ENCODE results near the gene CERS2. TPM values are rescaled to one million over a fixed set of nuclear protein-coding genes. Genes with fewer than 3 reads are reported as not detected.
A peak's percentile ranks its signal among the peaks of the same experiment; 100 is the strongest.

The CERS2 gene
- polyA plus RNA-seq, 1 donor: 65.9 TPM

DNA sequence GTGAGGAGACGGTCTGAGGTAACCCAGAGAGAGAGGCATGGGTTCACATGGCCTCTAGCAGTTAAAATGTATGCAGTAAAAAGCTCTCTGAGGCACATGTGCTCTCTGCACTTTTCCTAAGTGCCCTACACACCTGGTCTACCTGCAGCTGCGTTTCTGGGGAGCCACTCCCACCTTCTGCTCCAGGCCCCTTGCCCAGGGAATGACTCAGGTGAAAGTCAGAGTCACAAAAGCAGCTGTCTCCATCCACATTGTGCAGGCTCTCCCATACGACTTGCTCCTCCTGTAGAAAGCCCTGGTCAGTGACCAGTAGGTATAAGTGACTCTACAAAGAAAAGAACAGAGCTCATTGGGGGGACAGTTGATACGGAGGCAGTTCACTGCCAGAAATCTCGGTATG, 23.3 kb upstream of the CERS2 start:
- no peak for DNase-seq (ENCODE audit: low read depth)

DNA sequence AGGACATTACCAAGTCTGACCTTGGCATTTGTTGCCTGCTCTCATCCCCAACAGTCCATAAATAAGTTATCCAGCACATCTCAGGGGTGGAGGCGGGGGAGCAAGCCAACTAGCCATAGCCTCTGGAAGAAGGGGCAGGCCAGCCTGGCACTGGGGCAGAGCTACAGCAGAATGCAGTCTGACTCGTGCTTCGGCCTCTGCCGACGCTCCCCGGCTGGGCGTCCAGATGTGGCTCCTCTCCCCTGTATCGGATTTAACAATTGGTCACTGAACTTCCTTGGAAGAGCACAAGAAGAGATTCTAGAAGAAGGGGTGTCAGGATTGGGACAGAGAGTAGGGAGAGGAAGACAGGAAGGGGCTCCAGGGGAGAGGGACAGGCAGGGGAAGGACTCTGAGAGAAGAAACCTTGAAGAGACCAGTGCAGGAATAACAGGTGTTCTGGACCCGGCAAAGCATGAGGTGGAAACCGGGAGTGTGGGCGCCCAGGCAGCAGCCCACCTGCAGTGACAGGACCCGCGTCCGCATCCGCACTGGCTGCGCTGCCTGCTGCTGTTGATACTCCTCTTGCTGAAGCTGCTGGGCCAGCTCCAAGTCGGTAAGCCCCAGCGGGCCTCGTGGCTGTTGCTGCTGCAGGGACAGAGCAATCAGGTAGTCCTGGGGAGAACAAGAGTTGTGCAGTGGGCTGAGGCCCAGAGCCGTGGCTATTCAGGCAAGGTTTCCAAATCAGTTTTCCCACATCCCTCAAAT, 22.7 kb upstream of the CERS2 start:
- no peak for DNase-seq (ENCODE audit: low read depth)

DNA sequence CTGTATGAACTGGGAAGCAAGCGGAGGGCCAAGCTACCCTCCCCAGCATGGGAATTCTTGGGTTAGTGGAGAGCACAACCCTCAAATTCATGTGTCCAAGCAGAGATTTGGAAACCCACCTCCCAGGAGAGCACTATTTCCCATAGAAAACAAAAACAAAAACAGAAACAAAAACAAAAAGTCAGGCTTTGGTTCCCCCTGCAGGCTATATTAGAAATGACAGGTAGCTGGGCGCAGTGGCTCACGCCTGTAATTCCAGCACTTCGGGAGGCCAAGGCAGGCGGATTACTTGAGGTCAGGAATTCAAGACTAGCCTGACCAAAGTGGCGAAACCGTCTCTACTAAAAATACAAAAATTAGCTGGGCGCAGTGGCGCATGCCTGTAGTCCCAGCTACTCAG, 21.3 kb upstream of the CERS2 start:
- no peak for DNase-seq (ENCODE audit: low read depth)

DNA sequence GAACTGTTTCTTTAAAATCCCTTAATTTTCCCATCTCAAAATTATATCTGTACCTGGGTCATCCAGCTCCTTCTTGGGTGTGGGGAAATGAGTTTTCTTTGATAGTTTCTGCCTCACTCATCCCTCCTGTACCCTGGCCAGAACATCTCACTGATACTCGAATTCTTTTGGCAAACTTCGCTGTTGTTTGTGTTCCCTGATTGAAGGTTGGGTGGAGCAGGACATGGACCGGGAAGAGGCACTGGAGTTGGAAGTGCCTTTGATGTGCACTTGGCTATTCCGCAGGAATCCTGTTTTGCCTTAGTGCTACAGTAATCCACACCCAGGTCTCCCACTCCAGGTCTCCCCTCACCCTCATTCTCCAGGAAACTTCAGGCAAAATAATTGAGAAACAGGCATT, 20.8 kb upstream of the CERS2 start:
- no peak for DNase-seq (ENCODE audit: low read depth)

DNA sequence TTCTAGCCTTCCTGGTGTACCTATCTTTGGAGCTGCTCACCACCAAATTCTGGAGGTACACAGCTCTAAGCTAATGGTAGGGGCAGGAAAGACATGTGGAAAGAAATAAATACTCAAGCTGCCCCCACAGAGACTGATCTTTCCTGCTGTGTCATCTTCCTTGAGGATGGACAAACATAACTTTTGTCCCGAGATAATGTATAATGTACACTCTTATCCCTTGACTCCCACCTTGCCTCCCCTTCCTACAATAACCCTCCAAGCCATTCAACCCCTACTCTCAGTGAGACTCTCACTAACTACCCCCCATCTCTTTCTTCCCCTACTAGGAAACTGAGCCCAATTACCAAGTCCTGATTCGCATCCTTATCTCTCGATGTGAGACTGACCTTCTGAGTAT, 19.6 kb upstream of the CERS2 start:
- DNase-seq (ENCODE audit: low read depth): no peak

DNA sequence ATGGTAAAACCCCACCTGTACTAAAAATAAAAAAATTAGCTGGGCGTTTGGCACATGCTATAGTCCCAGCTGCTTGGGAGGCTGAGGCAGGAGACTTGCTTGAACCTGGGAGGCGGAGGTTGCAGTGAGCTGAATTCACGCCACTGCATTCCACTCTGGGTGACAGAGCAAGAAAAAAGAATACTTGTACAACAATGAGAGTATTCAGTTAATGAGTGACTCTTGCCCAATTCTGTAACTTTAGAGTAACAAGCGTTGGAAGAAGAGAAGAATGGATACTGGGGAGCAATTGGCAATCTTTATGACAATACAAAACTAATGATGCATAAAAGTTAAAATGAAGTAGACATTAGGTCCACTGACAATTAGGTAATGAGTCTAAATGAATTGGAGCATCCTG, 18.0 kb upstream of the CERS2 start:
- no peak for DNase-seq (ENCODE audit: low read depth)

DNA sequence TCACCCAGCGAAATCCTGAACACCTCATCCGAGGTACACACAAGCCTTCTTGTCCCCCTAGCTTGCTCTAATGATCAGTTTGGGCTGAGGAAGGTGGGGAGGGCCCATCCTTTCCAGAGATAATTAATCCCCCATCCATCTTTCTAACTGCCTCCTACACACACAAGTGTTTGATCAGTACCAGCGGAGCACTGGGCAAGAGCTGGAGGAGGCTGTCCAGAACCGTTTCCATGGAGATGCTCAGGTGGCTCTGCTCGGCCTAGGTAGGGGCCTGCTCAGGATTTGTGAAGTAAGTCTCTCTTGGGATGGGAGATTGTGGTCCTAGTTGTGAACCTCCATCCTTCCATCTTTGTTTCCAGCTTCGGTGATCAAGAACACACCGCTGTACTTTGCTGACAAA, 13.3 kb upstream of the CERS2 start:
- no peak for DNase-seq (ENCODE audit: low read depth)

DNA sequence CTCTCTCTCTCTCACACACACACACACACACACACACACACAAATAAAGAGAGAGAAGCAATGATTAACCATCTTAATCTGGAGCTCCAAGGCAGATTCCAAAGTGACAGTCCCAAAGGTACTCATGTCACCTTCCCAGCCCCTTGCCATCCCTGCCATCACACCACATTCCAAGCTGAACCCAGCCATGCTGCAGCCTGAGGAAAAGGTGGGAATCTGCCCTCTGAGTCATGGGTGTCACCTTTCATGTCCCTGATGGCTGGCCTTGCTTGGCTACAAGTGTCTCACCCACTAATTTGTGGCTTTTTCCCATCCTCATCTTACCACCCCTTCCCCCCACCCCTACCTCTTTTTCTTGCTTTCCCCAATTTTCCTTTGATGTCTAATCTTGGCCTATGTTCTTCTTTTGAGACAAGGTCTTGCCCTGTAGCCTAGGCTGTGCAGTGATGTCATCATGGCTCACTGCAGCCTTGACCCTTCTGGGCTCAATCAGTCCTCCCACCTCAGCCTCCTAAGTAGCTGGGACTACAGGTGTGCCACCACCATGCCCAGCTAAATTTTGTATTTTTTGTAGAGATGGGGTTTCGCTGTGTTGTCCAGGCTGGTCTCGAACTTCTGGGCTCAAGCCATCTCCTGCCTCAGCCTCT, 10.7 kb upstream of the CERS2 start:
- DNase-seq (ENCODE audit: low read depth): no peak

DNA sequence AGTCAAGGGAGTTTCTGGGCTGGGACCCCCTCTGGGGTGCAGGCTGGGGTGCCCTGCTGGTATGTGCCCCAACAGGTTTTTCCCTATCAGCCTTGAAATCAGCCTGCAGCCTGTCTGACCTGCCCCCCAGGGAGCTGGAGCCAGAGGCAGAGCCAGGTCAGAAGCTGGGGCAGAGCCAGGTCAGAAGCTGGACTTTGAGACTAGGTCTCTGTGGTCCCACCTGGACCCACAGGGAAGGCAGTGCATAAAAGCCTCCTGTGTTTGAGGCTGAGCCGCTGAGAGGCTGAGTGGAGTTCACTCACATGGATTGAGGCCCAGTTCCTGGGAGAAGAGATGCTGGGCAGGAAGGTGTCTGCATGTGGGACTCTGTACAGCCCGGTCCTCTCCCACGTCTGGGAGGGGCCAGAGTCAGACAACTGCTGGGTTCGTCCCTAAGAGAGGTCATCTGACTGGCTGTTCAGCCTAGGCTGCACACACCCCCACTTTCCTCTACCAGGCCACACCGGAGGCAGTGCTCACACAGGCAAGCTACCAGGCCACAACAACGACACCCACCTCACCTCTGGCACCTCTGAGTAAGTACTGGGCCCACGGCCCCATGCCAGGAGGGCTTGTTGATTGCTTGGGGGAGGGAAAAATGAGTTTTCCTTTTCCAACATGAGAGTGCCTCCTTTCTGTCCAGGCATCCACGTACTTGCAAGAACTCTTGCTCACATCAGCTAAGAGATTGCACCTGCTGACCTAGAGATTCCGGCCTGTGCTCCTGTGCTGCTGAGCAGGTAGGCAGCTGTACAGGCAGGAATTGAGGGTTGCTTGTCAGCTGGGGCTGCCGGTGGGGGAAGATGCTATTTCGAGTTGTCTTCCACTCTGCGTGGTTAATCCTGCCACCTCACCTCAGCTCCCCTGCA, 7.4 kb upstream of the CERS2 start, which contains the start of gene ANXA9:
Gene ANXA9, plus strand, starts transcription at position 488 of the 908 bp plus-strand sequence. CDS start 814 bp downstream, outside the sequence.
- DNase-seq (ENCODE audit: low read depth): no peak

DNA sequence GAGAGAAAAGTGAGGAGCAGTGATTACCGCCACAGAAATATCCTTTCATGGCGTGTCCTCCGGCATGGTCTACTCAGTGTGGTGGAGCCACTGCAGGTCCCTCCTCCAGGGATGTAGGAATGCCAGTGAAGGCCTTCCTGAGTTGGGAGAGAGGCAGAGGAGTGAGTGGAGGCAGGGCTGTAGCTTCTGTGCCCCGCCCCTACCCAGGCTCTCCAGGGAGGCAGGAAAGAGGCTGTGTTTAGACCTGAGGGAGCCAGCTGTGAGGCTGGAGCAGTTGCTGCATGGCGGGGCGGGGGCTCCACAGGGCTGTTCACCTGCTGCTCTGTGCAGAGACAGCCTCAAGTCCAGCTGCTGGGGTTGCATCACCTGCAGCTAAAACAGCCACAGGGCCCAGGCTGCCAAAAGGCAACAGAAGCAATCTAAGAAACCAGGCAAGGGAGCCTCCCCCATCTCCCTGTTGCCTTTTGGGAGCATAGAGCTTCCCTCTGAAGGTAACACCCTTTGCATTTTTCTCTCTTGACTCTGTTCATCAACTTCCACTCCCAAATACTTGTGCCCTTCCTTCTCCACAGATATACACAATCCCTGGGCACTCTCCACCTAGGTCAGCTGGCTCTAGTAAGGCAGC, 6.7 kb upstream of the CERS2 start:
- DNase-seq (ENCODE audit: low read depth): no peak

DNA sequence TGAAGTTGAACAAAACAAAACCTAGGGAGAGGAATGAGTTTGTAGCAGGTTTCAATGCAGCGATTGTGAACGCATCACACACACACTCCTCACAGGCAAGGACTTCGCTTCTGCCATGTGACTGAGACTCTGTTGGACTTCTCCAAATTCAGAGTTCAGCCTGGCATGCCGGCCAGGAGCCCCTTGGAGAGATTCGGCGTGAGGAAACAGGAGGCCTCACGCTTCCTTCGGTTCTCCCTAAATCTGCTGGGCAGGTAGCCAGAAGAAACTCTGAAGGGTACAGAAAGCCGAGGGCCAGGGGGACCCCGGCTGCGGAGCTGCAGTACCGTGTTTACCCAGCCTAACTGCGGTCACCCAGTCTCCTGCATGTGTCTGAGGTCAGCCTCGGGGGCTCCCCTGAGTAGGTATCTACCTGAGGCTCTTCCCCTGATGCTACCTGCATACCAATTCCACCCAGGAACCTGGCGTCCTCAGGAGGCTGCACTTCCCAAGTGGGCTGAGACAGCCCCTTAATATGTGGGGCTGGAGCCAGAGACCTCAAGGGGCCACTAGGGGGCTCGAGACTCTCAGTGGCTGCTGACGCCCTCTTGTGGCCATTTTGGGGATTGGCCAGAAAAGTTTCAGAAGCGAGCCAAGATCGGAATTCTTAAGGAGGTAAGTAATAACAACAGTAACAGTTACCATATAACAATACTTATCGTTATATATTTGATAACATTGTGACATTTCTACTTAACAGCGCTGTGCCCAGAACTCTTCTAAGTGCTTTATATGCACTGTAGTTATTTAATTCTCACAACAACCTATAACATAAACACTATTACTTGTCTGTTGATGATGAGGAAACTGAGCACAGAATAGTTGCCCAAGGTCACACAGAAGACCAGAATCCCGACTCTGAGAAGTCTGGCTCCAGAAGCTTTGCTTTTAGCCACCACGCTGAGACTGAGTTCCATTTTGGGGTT, 4.7 kb upstream of the CERS2 start:
- DNase-seq (ENCODE audit: low read depth): peak; percentile 79

DNA sequence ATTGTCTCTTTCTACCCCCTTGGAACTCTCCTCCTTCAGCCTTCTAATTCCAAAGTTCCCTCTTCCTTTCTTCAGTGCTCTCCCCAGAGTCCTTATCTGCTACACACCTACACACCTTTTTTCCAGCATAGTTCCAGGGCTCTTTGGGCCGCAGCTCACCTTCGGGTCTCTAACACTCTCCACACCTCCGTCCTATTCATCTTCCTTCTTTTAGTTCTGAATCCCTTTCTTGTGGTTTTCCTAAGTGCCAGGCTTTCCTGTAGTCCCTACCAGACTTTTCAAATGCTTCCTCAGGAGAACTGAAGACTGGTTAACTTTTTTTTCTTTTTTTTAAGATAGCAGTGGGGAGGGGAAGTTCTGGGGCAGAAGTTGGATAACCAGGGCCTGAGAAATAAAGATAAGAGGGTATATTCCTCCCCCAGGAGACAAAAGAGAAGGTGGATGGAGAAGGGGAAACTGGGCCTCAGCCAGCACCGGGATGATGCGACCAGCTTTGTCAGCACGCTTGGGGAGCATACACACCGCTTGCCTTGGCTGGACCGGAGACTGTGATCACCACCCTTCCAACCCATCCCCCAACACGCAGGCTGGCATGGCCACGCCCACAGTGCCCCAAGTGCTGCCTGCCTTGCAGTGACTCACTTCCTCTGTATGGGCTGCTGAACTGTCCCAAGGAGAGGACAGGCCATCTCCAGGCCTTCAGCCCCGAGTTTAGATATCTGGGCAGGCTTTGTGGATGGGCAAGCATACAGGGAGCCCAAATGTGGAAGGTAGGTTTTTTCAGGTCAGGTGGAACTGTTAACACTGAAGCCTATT, 2.5 kb upstream of the CERS2 start:
- no peak for DNase-seq (ENCODE audit: low read depth)

DNA sequence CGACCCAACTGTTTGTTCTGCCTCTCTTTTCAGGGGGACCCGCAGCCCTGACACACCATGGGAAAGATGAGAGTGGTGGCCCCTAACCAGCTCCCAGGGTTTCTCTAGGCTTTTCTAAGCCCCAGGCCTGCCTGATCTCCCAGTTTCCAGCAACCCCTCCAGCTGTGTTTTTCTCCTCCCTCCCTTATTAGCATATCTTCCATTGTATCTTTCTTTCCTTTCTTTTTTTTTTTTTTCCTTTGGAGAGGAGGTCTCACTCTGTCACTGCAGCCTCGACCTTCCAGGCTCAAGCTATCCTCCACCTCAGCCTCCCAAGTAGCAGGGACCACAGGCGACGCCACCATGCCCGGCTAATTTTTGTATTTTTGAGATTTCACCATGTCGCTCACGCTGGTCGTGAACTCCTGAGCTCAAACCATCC, 1.8 kb upstream of the CERS2 start:
- DNase-seq (ENCODE audit: low read depth): no peak

DNA sequence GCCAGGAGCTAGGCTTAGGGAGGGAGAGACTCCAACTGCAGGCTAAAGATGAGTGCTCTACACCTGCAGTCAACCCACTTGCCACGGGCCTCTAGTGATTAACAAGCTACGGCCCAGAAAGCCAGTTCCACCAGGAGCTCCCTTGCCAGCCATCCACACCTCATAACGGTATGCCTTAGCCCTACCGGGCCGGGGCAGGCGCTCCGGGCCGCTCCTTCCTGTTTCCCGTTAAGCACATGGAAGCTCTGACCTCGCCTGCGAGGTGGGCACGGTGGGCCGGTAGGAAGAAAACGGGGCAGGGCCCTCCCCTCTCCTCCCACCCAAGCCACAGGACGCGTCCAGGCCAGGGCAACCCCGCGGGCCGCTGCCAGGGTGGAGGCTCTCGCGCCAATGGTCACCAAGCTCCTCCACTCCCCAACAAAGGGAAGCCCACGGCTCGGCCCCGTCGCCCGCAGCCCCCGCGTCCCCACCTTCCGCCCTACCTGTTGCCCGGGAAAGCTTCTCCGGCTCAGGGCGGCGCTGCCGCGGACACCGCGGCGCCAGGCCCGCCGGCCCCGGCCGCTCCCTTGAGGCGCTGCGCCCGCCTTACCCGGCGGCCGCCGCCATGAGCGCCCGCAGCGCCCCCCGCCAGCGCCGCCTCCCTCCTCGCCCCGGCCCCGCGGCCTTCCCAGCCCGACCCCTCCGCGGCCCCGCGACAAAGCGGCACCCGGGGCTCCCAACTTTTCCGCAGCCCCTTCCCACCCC, 627 bp downstream of the CERS2 start:
- DNase-seq (ENCODE audit: low read depth): no peak

DNA sequence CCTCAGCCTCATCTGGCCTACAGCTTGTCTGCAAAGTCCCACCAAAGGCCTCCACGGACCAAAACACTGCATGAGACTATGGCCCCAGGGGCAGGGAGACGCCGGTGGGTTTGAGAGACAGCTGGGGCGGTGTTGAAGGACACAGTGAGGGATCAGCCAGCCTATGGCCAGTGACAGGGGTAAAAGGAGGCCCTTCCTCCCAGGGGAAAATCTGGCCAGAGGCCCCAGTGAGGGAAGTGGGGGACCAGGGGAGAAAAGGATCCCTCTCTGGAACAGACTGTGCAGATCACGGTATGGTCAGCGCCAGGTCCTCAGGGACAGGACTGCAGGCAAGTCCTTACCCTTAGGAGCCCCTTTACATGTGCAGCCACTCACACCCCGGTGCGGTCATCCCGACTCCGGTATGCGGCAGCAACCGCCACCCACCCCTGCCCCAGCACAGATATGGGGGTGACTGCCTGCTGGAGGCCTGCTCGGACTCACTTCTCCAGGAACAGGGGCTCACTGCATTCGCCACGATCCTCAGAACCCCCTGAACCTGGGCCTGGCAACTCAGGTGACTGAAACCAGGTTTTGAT, 1.3 kb downstream of the CERS2 start:
- DNase-seq (ENCODE audit: low read depth): no peak

DNA sequence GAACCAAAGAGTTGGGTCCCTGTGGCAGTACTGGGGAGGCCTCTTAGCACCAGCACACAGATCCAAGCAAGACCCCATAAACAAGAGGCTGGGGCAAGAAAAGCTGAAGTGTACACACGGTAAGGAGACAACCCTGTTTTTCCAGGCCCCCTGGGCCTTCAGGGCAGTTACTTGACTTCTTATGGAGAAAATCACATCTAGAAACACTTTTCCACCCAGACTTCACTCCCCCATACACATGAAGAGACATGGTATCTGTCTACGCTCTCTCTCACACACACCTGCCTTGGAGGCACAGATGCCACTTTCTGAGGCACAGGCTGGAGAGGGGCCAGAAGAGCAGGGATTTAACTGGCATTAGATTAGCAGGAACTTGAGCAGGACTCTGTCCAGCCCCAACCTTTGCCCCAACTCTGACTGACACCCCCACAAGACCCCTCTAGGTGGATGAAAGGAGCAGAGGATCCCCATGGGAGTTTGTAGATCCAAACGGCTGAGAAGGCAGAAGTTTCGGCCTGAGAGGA, 2.2 kb downstream of the CERS2 start:
- DNase-seq (ENCODE audit: low read depth): no peak

DNA sequence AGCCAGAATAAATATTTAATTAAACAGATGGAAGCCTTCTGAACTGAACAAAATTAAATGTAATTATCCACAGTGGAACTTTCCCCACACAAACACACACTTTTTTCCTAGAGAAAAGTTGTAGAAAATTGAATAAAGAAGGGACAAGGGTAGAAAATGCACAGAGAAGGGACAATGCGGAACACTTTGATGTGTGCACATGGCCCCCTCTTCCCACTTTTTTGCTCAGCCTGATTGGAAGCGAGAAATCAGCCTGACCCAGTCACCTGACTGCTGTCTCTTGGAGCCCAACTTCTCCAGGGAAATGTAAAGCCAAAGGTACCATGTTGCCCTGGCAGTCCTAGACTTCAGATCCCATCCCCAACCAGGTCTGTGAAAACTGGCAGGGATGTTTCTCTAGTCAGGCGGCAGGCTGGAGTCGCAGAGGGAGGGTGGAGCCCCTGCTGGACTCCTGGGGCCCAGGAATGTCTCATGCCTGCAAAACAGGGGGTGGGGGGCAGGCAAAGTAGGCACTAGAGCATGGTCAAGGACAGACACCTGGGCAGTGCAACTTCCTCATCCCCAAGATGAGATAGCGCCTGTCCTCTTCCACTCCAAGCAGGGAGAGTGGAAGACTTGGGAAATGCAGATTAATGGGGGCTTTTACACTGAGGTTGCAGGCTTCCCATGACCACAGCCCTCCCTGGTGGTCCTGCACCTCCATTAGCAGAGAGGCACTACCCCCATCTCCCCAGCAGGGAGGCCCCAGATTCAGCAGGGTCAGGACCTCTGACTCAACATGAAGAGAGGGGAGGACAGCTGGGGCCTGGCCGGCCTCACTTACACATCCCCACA, 2.8 kb downstream of the CERS2 start:
- no peak for DNase-seq (ENCODE audit: low read depth)

Data from forelimb muscle (tissue), 1 donor.